Heart left ventricle (tissue), 13 donors: ENCODE measurements around the gene TBC1D5.
"Not testable (repeated sequence)": the region's sequence is repeated elsewhere in the genome, so short reads cannot be mapped to it uniquely, and the experiment has no call there.

Experiments used
- POLR2A ChIP-seq, 2 donors: fragments of 450-650 bp; IDR thresholded peaks; one replicate each; pipeline ENCODE4 v1.6.1; 2017; ENCODE audit warnings: antibody characterized with exemption in 2 of 2, mild to moderate bottlenecking in 2 of 2, moderate library complexity in 2 of 2
- TF ChIP-seq, protein P1 (sequence below), 12 donors: fragments of 200-600 bp; sonication (generic) in 4 of 12; IDR thresholded peaks; one replicate each; pipeline versions ENCODE4 v1.5.0 to v1.8.0; 2018 to 2022; ENCODE audit warnings: antibody characterized with exemption in 12 of 12, mild to moderate bottlenecking in 5 of 12
- donor health status: ischemic (EF 13 %, LVEDD 7.1; RV severe dilation, severe dysfunction).
- donor health status: DM: no; HTN: yes; CAD: no.
- donor health status: DM: no; HTN: no; CAD: no.
- donor health status: ischemic (EF 25% LVEDD 6.9; RV normal size, moderate dysfunction).
- donor health status: ischemic (EF 25% LVEDD 5.7; RV mildly dilated, moderate dysfunction).
- donor health status: ischemic (EF 35%, LVEDD 5.7; RV mildly dilated, moderate dysfunction).
- donor health status: nonischemic (EF 11% LVEDD 7.7; RV severe dilation, severe dysfunction).
- donor health status: DM: yes; HTN: yes; CAD: no.
- donor health status: PGD.
- donor health status: ischemic (EF 29% LVEDD 5.4; RV normal size, mild dysfunction).
- donor health status: nonischemic (EF 23%, LVEDD 6.1; RV moderate dilation, normal function).

DNA sequence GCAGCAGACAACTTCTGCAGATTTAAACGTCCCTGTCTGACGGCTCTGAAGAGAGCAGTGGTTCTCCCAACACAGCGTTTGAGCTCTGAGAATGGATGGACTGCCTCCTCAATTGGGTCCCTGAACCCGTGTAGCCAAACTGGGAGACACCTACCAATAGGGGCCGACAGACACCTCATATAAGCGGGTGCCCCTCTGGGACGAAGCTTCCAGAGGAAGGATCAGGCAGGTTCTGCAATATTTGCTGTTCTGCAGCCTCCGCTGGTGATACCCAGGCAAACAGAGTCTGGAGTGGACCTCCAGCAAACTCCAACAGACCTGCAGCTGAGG, 48.8 kb downstream of the TBC1D5 start:
- TF ChIP-seq, protein P1, sequence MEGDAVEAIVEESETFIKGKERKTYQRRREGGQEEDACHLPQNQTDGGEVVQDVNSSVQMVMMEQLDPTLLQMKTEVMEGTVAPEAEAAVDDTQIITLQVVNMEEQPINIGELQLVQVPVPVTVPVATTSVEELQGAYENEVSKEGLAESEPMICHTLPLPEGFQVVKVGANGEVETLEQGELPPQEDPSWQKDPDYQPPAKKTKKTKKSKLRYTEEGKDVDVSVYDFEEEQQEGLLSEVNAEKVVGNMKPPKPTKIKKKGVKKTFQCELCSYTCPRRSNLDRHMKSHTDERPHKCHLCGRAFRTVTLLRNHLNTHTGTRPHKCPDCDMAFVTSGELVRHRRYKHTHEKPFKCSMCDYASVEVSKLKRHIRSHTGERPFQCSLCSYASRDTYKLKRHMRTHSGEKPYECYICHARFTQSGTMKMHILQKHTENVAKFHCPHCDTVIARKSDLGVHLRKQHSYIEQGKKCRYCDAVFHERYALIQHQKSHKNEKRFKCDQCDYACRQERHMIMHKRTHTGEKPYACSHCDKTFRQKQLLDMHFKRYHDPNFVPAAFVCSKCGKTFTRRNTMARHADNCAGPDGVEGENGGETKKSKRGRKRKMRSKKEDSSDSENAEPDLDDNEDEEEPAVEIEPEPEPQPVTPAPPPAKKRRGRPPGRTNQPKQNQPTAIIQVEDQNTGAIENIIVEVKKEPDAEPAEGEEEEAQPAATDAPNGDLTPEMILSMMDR (IDR thresholded peaks at IDR 0.05): not testable (repeated sequence)
- TF ChIP-seq POLR2A (IDR thresholded peaks at IDR 0.05): not testable (repeated sequence)
